ENCODE data around the gene SMC1B. TPM values are rescaled to one million over a fixed set of nuclear protein-coding genes. Genes with fewer than 3 reads are reported as not detected.

Gene SMC1B
- polyA plus RNA-seq, 3 donors = not detected

GRCh38 chr22:45305456-45306075 lies 107.8 kb downstream of the SMC1B start:
- no peak overlapping the region for H3K9ac ChIP-seq (ENCODE audit: insufficient read depth, low read length, poor library complexity, severe bottlenecking)
- intact Hi-C loops (cut with micrococcal nuclease) = loop anchor here in 1 of 2 donors (5.0 kb wide), 1 partner anchor 33 kb away; no protein-coding TSS in a partner anchor

DNA sequence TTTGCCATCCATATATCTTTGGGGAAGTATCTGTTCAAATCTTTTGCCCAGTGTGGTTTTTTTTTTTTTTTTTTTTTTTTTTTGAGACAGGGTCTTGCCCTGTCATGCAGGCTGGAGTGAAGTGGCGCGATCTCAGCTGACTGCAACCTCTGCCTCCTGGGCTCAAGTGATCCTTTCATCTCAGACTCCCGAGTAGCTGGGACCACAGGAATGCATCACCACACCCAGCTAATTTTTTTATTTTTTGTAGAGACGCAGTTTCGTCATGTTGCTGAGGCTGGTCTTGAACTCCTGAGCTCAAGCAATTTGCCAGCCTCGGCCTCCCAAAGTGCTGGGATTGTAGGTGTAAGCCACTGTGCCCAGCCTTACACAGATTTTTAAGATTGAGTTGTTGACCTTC lies 108.4 kb downstream of the SMC1B start:
- Mint-ChIP-seq H3K4me1 (peaks cover 46% of the 10 kb centered on the region), H3K9me3 (no peaks in the 10 kb centered on the region), H3K27ac (no peak overlapping the region), H3K4me3 (no peak overlapping the region), H3K36me3 (no peaks in the 10 kb centered on the region), H3K27me3 (ENCODE audit: low read depth in 3 of 3) (peaks cover 0 to 1% (median 0%) of the 10 kb centered on the region in 3 donors)
- no peak overlapping the region for H3K27ac ChIP-seq (ENCODE audit: low read depth in 1 of 2, low read length in 2 of 2)
- no peaks in the 10 kb centered on the region for H3K36me3 ChIP-seq (replicated peaks in 1 of 2; ENCODE audit: control insufficient read depth in 1 of 2, insufficient read depth in 2 of 2, low read length in 2 of 2)
- H3K4me1 ChIP-seq (ENCODE audit: control insufficient read depth in 1 of 2, insufficient read depth in 2 of 2, low read length in 2 of 2) = peaks cover 36 to 44% of the 10 kb centered on the region in 2 donors
- peaks cover 2% of the 10 kb centered on the region for H3K79me2 ChIP-seq (ENCODE audit: insufficient read depth, low read length)
- TF ChIP-seq CTCF (IDR thresholded peaks at IDR 0.05) = no peak
- intact Hi-C loops (cut with micrococcal nuclease) = loop anchor here in 1 of 2 donors (5.0 kb wide), 1 partner anchor 33 kb away; no protein-coding TSS in a partner anchor
- WGBS (ENCODE audit: insufficient coverage) = 61% methylated on average over 2 of the region's 6 CpGs
- no peaks in the 10 kb centered on the region for H4K20me1 ChIP-seq (ENCODE audit: insufficient read depth, low read length)
- H2AFZ ChIP-seq (ENCODE audit: insufficient read depth, low read depth, low read length, poor library complexity, severe bottlenecking) = no peak overlapping the region
- H3K4me2 ChIP-seq (replicated peaks; ENCODE audit: extremely low read depth, low read length, poor library complexity, severe bottlenecking) = no peak overlapping the region
- no peaks in the 10 kb centered on the region for H3K9me3 ChIP-seq (replicated peaks in 1 of 2; ENCODE audit: control insufficient read depth in 1 of 2, insufficient read depth in 1 of 2, low read length in 2 of 2)
- DNase-seq = no peak
- H3K4me3 ChIP-seq (replicated peaks in 1 of 3; ENCODE audit: low read depth in 2 of 3, low read length in 3 of 3) = no peak overlapping the region
- no peak overlapping the region for H3K9ac ChIP-seq (ENCODE audit: insufficient read depth, low read length, poor library complexity, severe bottlenecking)
- H3K27me3 ChIP-seq (ENCODE audit: control insufficient read depth in 2 of 2, insufficient read depth in 2 of 2, low read length in 2 of 2) = no peaks in the 10 kb centered on the region

More at GRCh38 chr22:45305456-45306075, 107.8 kb downstream of the SMC1B start:
- Histone ChIP-seq H3K79me2 (ENCODE audit: insufficient read depth, low read length) (peaks cover 8% of the 10 kb centered on the region), H4K20me1 (ENCODE audit: insufficient read depth, low read length) (no peaks in the 10 kb centered on the region), H2AFZ (ENCODE audit: insufficient read depth, low read depth, low read length, poor library complexity, severe bottlenecking) (no peak overlapping the region), H3K27me3 (ENCODE audit: control insufficient read depth in 2 of 2, insufficient read depth in 2 of 2, low read length in 2 of 2) (no peaks in the 10 kb centered on the region), H3K4me2 (replicated peaks; ENCODE audit: extremely low read depth, low read length, poor library complexity, severe bottlenecking) (no peak overlapping the region), H3K9me3 (replicated peaks in 1 of 2; ENCODE audit: control insufficient read depth in 1 of 2, insufficient read depth in 1 of 2, low read length in 2 of 2) (no peaks in the 10 kb centered on the region), H3K4me3 (replicated peaks in 1 of 3; ENCODE audit: low read depth in 2 of 3, low read length in 3 of 3) (no peak overlapping the region), H3K4me1 (ENCODE audit: control insufficient read depth in 1 of 2, insufficient read depth in 2 of 2, low read length in 2 of 2) (peaks cover 39 to 43% of the 10 kb centered on the region in 2 donors), H3K27ac (ENCODE audit: low read depth in 1 of 2, low read length in 2 of 2) (no peak overlapping the region), H3K36me3 (replicated peaks in 1 of 2; ENCODE audit: control insufficient read depth in 1 of 2, insufficient read depth in 2 of 2, low read length in 2 of 2) (no peaks in the 10 kb centered on the region)
- no peak overlapping the region for H3K4me3 Mint-ChIP-seq
- no peaks in the 10 kb centered on the region for H3K36me3 Mint-ChIP-seq
- peak overlapping the region in 1 of 7 donors; percentile 30 for H3K27ac Mint-ChIP-seq
- WGBS (ENCODE audit: insufficient coverage) = no CpG with 5 or more reads among the region's 6 CpGs
- no peaks in the 10 kb centered on the region for H3K9me3 Mint-ChIP-seq
- TF ChIP-seq CTCF (IDR thresholded peaks at IDR 0.05) = no peak
- H3K27me3 Mint-ChIP-seq (ENCODE audit: low read depth in 3 of 3) = peaks cover 0 to 1% (median under 1%) of the 10 kb centered on the region in 3 donors
- no peak for DNase-seq
- peaks cover 47% of the 10 kb centered on the region for H3K4me1 Mint-ChIP-seq

Data from CD14-positive monocyte (primary cell).